ENCODE measurements around the gene TPP2.

The TPP2 gene

DNA sequence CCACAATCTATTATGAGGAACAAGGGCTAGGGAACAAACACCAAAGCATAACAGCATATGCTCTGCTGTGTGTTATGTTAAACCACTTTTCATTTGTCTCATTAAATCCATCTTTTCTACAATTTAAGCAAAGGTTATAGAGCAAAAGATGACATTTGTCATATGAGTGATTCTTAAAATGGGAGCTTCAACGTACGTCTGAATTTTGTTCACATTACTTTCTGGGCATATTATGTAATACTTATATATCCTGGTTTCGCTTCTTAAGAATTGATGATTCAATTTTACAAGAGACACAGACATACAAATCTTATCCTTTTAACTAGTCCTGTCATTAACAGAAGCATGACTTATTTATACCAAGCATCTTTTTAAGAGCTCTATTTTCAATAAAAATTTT is 3.3 kb upstream of the TPP2 start:
- in situ Hi-C loops (cut with MboI; ENCODE audit: low sequenced_read_pairs), result loop anchor here (10.0 kb wide), 1 partner anchor 251 kb away; the partner anchor contains the start of gene ERCC5

DNA sequence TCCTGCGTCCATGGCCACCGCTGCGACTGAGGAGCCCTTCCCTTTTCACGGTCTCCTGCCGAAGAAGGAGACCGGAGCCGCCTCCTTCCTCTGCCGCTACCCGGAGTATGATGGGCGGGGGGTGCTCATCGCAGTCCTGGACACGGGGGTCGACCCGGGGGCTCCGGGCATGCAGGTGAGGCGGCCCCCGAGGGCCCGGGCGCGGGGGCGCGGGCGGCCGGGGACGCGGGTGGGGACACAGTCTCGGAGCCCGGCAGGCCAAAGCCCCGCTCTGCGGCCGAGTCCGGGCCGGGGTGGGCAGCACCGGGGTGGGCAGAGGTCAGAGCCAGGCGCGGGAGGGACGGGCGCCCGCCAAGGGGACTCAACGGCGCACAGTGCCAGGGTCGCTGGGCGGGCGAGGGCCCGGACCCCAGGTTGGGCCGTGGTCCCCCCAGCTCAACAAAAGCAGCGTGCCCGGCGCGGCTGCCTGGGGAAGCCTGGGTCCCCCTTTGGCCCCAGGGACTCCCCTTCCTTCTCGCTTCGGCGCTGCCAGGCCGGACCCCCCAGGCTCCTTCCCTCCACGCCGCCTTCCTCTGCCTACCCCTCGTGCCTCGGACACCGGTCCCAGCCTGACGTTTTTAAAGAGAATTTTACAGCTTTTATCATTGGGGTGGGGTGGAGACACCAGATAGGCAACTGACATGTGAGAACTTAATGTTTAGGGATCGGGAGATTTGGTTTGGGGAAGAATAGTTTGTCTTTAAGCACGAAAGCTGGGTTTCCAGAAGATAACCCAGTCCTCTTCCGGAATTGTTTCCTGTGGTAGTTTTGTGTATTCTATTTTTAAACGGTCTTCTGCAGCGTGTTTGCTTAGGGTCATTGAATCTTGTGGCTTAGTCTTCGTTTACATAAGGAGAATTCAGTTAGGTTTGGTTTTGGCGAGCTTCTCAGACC is 509 bp downstream of the TPP2 start:
- in situ Hi-C loops (cut with MboI; ENCODE audit: low sequenced_read_pairs), result loop anchor here (10.0 kb wide), 1 partner anchor 248 kb away; the partner anchor contains the start of gene ERCC5

DNA sequence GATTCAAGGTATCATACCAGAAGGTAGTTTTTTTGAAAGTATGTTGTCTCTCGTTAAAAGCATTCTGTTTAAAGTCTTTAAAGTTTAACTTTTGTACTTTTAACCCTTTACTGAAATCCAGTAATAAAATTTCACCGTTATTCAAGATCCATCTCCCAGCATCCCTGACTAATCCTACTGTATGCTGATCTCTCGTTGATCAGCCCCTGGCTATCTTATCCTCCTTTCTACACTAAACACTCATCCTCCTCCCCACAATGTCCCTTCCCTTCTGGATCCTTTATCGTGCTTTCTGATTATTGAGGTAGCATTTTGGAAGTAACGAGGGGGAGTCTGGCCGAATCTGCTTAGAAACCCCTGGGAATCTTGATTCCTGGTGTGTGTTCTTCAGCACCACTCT is 1.3 kb downstream of the TPP2 start:
- in situ Hi-C loops (cut with MboI; ENCODE audit: low sequenced_read_pairs), result loop anchor here (10.0 kb wide), 1 partner anchor 247 kb away; the partner anchor contains the start of gene ERCC5

DNA sequence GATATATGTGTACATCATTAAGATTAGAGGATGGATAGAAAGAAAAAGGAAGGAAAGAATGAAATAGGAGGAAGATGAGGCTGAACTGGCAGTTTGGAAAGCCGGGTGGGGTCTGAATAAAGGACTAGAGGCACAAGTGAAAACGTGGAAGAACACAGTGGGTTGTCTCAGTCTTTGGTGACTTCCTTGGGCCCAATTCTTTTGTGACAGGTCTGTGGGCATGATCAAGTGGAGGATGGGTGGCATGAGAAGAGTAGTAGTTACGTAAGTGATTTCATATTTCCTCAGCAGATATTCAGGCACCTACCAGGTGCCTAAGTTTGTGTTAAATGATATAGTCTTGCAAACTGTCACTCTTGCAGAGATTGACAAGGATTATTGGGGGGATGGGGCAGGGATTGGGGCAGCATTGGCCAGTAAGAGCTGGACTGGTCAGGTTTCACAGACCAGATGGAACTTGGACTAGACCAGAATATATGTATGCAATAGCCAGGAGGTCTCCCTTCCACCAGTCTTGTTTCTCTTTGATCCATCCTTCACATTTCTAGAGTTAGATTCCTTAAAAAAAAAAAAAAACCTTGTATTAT is 2.7 kb downstream of the TPP2 start:
- in situ Hi-C loops (cut with MboI; ENCODE audit: low sequenced_read_pairs), result loop anchor here (10.0 kb wide), 1 partner anchor 245 kb away; the partner anchor contains the start of gene ERCC5

DNA sequence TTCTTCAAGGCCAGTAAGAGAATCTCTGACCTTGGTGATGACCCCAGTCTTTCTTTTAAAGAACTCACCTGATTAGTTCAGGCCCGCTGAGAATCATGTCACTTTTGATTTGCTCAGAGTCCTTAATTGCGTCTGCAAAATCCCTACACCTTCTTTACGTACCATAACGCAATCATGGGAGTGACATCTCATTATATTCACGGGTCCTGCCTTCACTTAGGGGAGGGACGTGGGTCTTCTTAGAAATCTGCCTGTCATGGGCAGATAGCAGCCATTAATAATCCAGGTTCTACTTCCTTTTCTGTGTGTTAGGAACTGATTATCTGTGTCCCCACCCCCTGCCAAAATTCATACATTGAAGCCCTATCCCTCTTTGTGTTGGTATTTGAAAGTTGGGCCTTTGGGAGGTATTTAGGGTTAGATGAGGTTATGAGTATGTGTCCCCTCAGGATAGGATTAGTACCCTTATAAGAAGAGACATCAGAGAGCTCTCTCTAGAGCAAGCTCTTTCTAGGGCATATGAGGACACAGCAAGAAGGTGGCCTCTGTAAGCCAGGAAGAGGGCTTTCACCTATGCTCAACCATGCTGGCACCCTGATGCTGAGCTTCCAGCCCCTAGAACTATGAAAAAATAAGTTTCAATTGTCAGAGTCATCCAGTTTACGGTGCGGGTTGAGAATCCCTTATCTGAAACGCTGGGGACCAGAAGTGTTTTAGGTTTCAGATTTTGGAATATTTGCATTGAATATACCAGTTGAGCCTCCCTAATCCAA is 9.9 kb downstream of the TPP2 start:
- in situ Hi-C loops (cut with MboI; ENCODE audit: low sequenced_read_pairs), result no loop called here

DNA sequence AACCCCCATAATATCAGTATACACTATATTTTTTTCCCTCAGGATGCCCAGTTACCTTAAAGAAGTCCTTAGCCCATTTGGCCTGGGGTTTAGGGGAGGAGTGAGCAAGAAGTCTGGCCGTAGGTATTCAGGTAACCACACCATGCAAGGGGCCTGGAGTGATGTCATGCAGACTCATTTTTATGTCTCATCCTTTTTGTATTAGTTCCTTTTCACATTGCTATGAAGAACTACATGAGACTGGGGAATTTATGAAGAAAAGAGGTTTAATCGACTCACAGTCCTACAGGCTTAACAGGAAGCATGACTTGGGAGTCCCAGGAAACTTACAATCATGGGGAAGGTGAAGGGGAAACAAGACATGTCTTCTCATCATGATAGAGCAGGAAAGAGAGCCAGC is 12.2 kb downstream of the TPP2 start:
- in situ Hi-C loops (cut with MboI; ENCODE audit: low sequenced_read_pairs), result no loop called here

DNA sequence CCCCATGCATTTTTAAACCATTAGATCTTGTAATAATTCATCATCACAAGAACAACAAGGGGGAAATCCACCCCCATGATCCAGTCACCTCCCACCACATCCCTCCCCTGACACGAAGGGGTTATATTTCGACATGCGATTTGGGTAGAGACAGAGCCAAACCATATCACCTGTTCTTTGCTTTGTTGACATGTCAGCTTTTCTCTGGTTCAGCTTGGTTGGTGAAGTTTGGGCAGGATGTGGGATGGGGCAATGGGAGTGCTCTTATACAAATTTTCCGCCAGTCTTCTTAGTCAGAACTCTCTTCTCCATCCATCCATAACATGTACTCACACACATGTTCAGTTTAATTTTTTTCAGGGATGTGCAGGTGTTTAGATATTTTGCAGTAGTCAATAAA is 12.9 kb downstream of the TPP2 start:
- in situ Hi-C loops (cut with MboI; ENCODE audit: low sequenced_read_pairs), result no loop called here

DNA sequence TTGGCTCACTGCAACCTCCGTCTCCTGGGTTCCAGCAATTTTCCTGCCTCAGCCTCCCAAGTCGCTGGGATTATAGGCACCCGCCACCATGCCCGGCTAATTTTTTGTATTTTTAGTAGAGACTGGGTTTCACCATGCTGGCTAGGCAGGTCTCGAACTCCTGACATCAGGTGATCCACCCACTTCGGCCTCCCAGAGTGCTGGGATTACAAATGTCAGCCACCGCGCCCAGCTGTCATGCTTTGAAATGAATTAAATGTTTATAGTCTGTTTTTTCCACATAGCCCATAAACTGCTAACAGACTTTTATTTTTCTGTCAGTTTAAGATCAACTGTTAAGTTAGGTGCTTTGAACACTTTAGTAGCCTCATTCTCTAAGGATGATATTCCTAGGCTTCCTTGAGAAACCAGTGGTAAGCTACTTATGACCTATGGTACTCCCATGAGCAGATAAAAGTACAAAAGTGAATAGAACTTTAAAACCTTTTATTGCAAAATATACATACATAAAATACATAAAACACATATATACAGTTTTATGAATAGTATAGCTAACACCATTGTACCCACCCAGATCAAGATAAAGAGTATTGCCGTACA is 13.6 kb downstream of the TPP2 start:
- in situ Hi-C loops (cut with MboI; ENCODE audit: low sequenced_read_pairs), result no loop called here

DNA sequence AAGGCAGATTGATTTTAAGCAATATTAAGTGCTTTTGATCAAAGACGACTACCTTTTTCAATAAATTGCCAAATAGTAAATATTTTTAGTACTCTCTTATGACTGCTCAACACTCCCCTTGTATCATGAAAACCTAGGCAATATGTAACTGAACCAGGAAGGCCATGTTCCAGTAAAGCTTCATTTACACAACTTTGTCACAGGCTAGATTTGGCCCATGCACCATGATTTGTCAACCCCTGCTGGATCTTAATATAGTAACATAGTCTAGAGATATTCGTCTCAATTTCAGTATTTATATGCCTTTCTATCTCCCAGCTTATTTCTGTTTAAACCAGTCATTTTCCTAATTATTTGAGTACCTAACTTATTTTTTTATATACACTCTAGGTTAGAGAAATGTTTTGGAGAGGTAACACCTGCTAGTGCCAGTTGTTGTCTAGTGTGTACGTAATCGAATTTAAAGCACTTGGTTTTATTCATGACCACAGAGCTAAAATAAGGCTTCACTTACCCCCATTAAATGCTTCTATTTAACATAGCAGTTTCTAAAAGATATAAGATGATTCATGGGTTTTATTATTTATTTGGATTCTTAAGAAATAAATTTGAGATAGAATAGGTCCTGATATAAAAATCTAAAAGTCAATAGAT is 21.0 kb downstream of the TPP2 start:
- in situ Hi-C loops (cut with MboI; ENCODE audit: low sequenced_read_pairs), result no loop called here

DNA sequence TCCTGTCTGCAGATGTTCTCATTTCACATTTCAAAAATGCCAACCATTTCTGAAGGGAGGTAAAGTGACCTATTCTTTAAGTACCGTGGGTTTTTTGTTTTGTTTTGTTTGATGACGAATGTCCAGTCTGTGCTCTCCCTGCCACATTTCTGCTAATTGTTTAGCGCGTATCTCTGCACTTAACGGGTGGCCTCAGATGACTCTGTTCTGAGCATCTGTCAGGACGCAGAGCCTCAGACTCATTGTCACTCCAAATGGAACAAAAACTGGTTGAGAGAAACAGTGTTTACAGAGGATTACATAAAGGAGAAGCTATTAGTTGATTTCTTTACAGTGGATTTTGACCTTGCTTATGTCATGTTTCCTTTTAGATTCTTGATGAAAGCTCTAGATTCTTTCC is 23.7 kb downstream of the TPP2 start:
- in situ Hi-C loops (cut with MboI; ENCODE audit: low sequenced_read_pairs), result no loop called here

DNA sequence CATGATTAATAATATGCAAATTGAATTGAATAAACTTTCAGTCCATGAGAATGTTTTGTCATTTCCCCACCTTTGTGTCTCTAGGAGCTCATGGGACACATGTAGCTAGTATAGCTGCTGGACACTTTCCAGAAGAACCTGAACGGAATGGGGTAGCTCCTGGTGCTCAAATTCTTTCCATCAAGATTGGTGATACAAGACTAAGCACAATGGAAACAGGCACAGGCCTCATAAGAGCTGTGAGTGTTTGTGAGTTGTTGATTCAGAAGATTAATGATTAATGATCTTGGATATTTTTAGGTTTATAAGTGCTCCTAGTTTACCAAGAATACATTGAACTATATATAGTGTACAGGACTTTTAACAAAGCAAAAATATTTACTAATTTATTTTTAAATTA is 30.1 kb downstream of the TPP2 start:
- in situ Hi-C loops (cut with MboI; ENCODE audit: low sequenced_read_pairs), result no loop called here

DNA sequence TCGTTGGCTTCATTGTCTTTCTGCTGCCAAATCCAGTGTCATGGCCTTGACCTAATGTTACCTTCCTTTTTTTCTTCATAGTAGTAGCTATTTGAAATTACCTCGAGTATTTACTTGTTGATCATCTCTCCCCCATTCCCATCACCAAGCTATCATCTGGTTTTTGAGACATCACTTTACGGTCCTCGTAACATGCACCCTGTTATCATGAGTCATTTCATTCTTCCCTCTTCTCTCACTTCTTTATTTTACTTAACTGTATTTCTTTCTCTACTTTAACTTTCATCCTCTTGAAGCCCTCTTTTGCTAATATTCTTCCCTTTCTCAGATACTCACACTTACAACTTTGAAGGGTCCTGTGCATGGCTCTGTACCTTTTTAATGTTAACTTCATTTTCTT is 31.8 kb downstream of the TPP2 start:
- in situ Hi-C loops (cut with MboI; ENCODE audit: low sequenced_read_pairs), result no loop called here

DNA sequence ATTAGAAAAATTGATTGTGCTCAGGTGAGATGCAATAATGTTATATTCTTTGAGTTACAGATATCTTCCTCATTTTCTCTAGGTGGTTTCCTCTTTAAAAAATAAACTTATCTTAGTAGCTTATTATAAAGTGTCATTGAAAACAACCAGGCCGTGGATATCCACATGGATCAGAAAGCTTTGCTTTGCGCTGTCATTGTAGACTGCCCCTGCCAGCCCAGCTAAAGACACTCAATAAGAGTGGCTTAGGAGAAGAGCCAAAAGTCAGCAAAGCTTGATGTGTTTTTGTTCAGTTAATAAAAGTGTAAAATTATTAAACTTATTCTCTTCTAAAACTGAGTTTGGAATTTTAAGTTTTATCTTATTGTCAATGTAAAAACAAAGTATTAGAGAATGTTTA is 34.4 kb downstream of the TPP2 start:
- in situ Hi-C loops (cut with MboI; ENCODE audit: low sequenced_read_pairs), result no loop called here

DNA sequence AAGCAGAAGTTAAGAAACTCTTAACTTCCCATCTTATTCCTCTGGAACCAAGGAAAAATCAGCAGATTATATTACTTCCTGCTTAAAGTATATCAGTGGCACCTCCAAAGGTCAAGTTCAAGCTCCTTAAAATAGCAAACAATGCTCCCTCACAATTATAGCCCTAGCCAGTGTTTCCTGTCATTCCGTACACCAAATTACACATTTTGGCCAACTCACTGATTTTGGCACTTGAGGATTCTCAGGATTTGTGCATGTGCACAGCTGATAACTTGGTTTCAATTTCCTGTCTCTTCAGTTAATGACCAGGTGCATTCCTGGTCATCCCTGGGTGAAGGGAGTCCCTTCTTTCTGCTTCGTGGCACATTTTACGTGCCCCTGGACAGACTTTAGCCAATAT is 42.0 kb downstream of the TPP2 start:
- in situ Hi-C loops (cut with MboI; ENCODE audit: low sequenced_read_pairs), result no loop called here

DNA sequence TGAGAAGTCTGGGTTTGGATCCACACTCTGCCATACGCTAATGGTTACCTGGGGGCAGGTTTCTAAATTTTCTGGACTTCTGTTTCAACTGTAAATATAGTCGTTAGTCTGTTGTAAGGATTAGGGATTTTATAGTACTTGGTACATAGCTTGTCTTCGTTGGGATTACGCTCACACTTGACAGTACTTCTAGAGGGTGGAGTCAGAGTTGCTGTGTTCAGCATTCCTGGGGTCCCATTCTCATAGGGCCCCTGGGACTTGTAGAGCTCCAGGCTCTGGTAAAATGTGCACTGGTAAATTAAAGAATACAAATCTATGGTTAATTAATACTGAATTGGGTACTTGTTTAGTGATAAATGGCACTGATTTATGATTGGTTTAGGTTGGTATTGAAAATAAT is 45.2 kb downstream of the TPP2 start:
- in situ Hi-C loops (cut with MboI; ENCODE audit: low sequenced_read_pairs), result no loop called here

DNA sequence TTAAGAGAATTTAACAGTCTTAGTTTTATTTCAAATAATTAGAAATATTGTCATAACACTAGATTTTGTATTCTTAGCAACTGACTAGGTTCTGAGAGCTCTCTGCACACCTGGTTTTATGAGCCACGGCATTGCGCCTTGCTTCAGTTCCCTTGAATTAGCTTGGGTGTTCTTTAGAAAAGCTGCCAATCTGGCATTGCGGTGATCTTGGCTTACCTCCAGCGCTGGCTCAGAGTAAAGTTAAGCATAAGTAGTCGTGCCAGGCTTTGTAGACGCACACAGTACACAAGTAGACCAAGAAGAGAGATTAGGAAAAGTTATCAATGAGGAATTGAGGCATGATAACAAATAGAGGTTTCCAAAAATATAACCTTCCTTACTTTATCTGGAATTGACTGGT is 45.7 kb downstream of the TPP2 start:
- in situ Hi-C loops (cut with MboI; ENCODE audit: low sequenced_read_pairs), result no loop called here

DNA sequence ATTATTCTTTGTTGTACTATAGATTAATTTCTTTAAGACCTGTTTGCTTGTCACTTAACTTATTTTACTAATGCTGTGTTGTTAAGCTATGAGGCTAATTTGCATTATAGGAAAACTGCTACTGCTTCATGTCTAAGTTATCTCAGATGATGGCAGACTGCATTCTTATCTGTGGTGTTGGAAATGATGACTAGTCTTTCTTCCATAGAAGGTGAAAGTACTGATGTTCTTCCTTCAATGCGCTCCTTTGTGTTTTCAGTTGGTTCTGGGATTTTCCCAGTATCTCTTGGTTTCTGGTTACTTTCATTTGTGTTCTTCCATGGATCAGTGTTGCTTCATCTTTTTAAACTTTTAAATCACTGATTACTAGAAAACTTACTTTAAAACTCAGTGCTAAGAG is 46.9 kb downstream of the TPP2 start:
- in situ Hi-C loops (cut with MboI; ENCODE audit: low sequenced_read_pairs), result no loop called here

DNA sequence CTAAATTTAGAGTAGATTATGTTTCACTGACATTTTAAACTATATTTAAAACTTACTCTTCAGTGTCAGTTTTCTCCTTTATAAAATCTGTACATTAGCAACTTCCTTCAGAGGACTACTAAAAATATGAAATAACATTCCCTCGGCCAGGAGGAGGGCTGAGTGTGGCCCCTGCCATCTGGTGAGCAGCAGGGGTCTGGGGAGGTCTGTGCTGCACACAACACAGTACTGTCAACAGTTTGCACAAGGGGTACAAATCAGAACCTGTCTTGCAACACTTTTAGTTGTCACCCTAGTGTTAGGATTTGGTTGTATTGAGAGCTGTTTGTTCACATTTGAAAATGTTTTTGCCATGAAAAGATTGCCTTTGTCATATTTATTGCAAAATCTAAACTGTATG is 48.9 kb downstream of the TPP2 start:
- in situ Hi-C loops (cut with MboI; ENCODE audit: low sequenced_read_pairs), result no loop called here

DNA sequence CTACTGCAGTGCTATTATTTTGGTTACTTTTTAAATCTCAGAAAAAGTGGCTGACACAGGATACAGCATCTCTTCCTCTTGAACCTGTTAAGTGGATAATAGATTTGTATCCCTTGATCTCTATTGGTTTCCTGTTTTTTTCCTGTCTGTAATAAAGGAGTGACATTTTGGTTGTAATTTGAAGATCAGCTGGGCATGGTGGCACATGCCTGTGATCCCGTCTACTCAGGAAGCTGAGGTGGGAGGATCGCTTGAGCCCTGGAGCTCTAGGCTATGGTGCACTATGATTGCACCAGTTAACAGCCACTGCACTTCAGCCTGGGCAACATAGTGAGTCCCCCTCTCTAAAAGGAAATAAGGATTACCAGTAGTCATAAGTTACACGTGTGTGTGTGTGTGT is 51.3 kb downstream of the TPP2 start:
- in situ Hi-C loops (cut with MboI; ENCODE audit: low sequenced_read_pairs), result no loop called here

DNA sequence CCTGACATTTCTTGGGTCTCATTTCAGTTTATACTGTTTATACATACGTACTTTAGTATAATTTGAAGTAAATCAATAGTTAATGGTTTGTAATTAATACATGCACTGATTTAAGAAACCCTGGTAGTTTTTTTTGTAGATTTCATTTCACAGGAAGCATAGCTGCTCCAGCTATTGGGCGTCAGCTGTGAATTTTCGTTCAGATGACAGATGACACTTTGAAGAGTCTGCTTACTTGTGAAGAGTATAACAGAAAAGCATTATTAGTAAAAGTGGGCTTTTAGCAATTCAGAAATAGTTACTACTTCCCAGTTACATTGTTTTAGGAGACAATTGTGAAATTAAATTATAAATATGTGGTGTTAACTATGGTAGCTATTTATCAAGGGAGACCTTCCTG is 53.7 kb downstream of the TPP2 start:
- in situ Hi-C loops (cut with MboI; ENCODE audit: low sequenced_read_pairs), result no loop called here

DNA sequence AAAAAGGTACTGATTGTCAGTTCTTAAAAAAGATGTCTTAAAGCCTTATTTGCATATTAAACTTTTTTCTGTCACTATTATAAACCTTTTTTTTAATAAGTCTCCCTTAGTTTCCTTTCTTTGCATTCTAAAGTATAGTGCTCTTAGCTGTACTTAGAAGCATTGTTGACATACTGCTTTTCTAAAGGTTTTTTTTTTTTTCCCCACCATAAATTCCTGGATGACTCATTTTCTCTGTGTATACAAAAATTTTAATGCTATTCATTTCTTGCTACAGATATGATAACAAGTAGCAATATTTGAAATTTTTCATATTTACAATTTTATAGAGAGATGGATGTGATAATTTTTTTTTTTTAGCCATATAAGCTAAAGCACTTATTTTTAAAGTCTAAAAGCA is 54.6 kb downstream of the TPP2 start:
- in situ Hi-C loops (cut with MboI; ENCODE audit: low sequenced_read_pairs), result no loop called here

Measured in HL-60/S4 treated with phorbol 12-myristate 13-acetate at 8.2 ng/mL for 4 days and 3 days (cell line).